ENCODE data around the gene DTX3.
"Not testable (repeated sequence)": the region's sequence is repeated elsewhere in the genome, so short reads cannot be mapped to it uniquely, and the experiment has no call there.

Gene DTX3

GRCh38 chr12:57583008-57583831 is 21.4 kb upstream of the DTX3 start:
- peak; percentile 55 for DNase-seq (ENCODE audit: low read depth)

GRCh38 chr12:57584050-57584449 is 20.6 kb upstream of the DTX3 start:
- no peak for DNase-seq (ENCODE audit: low read depth)

GRCh38 chr12:57584690-57585089 is 19.9 kb upstream of the DTX3 start:
- no peak for DNase-seq (ENCODE audit: low read depth)

- no peak for DNase-seq (ENCODE audit: low read depth)
These were observed 19.5 kb upstream of the DTX3 start for GRCh38 chr12:57585156-57585555.

GRCh38 chr12:57586128-57586527 is 18.5 kb upstream of the DTX3 start:
- no peak for DNase-seq (ENCODE audit: low read depth)

- DNase-seq (ENCODE audit: low read depth): no peak
These were observed 17.7 kb upstream of the DTX3 start for GRCh38 chr12:57586832-57587429.

GRCh38 chr12:57588951-57589610 is 15.5 kb upstream of the DTX3 start:
- DNase-seq (ENCODE audit: low read depth): not testable (repeated sequence)

- no peak for DNase-seq (ENCODE audit: low read depth)
These were observed 14.2 kb upstream of the DTX3 start for GRCh38 chr12:57590479-57590863.

GRCh38 chr12:57590864-57591781 is 13.5 kb upstream of the DTX3 start, which contains the start of gene PIP4K2C:
Gene PIP4K2C, plus strand, starts transcription at chr12:57591192. Its CDS starts 98 bp downstream, at chr12:57591290.
- DNase-seq (ENCODE audit: low read depth): peak; percentile 61

- no peak for DNase-seq (ENCODE audit: low read depth)
These were observed 12.8 kb upstream of the DTX3 start for GRCh38 chr12:57591782-57592325.

GRCh38 chr12:57592551-57593165 is 12.0 kb upstream of the DTX3 start:
- no peak for DNase-seq (ENCODE audit: low read depth)

GRCh38 chr12:57593187-57593586 is 11.4 kb upstream of the DTX3 start:
- DNase-seq (ENCODE audit: low read depth): no peak

GRCh38 chr12:57600395-57600794 is 4.2 kb upstream of the DTX3 start:
- DNase-seq (ENCODE audit: low read depth): no peak

- DNase-seq (ENCODE audit: low read depth): no peak
These were observed 2.1 kb upstream of the DTX3 start for GRCh38 chr12:57602544-57602943.

GRCh38 chr12:57603324-57603723 is 1.3 kb upstream of the DTX3 start:
- DNase-seq (ENCODE audit: low read depth): no peak

- no peak for DNase-seq (ENCODE audit: low read depth)
These were observed 690 bp upstream of the DTX3 start for GRCh38 chr12:57603815-57604453.

- DNase-seq (ENCODE audit: low read depth): no peak
These were observed 577 bp downstream of the DTX3 start for GRCh38 chr12:57604992-57605810.

GRCh38 chr12:57605811-57606311 is 1.2 kb downstream of the DTX3 start:
- DNase-seq (ENCODE audit: low read depth): no peak

- no peak for DNase-seq (ENCODE audit: low read depth)
These were observed 1.8 kb downstream of the DTX3 start for GRCh38 chr12:57606399-57606798.

GRCh38 chr12:57606821-57607220 is 2.2 kb downstream of the DTX3 start:
- DNase-seq (ENCODE audit: low read depth): no peak

All from stimulated activated CD4-positive, alpha-beta T cell treated with anti-CD3 and anti-CD28 coated beads, Interleukin-2, amount 100 ng/mL, for 4 hours (primary cell).